VCaP (cell line): ENCODE data around the gene ERICH4.

Experiments
- H3K27ac ChIP-seq: fragments of 450-650 bp; 2 replicates; pipeline ENCODE4 v1.5.1; 2017
- CTCF ChIP-seq: fragments of 450-650 bp; conservative IDR thresholded peaks from 2 replicates; pipeline ENCODE4 v1.5.1; 2017; ENCODE audit warnings: mild to moderate bottlenecking, moderate library complexity

The ERICH4 gene

GRCh38 chr19:41409288-41409687 lies 33.7 kb upstream of the ERICH4 start:
- TF ChIP-seq CTCF: no peak
- H3K27ac ChIP-seq: peak overlapping the region; percentile 42

GRCh38 chr19:41410336-41411054 lies 32.5 kb upstream of the ERICH4 start:
- H3K27ac ChIP-seq: no peak overlapping the region
- no peak for TF ChIP-seq CTCF

- TF ChIP-seq CTCF: no peak
- no peak overlapping the region for H3K27ac ChIP-seq
These were observed 31.6 kb upstream of the ERICH4 start for GRCh38 chr19:41411100-41411967.

GRCh38 chr19:41411968-41412265 lies 31.0 kb upstream of the ERICH4 start:
- no peak overlapping the region for H3K27ac ChIP-seq
- no peak for TF ChIP-seq CTCF

GRCh38 chr19:41412953-41413352 lies 30.0 kb upstream of the ERICH4 start:
- no peak for TF ChIP-seq CTCF
- no peak overlapping the region for H3K27ac ChIP-seq

- no peak overlapping the region for H3K27ac ChIP-seq
- TF ChIP-seq CTCF: no peak
These were observed 29.0 kb upstream of the ERICH4 start for GRCh38 chr19:41413947-41414346.

GRCh38 chr19:41414461-41414860 lies 28.5 kb upstream of the ERICH4 start:
- no peak for TF ChIP-seq CTCF
- H3K27ac ChIP-seq: no peak overlapping the region
